D721Med (cell line): Measurements from ENCODE around the gene CAMK2N2.

Experiments used
- DNase-seq: peaks from one replicate; pipeline ENCODE4 v3.0.0; 2011; ENCODE audit warnings: low spot score; ENCODE audit not compliant: insufficient read length
- FAIRE-seq: peaks from 2 replicates; lab custom pipeline; 2011; peaks lifted over from hg19 to GRCh38; lab: Jason Lieb, UNC
- TF ChIP-seq, protein P1 (sequence below): IDR thresholded peaks from 2 replicates; pipeline ENCODE4 v1.5.1; 2012; ENCODE audit warnings: mild to moderate bottlenecking, control low read depth; ENCODE audit not compliant: insufficient read depth; ENCODE audit errors: missing control alignments

Gene CAMK2N2

DNA sequence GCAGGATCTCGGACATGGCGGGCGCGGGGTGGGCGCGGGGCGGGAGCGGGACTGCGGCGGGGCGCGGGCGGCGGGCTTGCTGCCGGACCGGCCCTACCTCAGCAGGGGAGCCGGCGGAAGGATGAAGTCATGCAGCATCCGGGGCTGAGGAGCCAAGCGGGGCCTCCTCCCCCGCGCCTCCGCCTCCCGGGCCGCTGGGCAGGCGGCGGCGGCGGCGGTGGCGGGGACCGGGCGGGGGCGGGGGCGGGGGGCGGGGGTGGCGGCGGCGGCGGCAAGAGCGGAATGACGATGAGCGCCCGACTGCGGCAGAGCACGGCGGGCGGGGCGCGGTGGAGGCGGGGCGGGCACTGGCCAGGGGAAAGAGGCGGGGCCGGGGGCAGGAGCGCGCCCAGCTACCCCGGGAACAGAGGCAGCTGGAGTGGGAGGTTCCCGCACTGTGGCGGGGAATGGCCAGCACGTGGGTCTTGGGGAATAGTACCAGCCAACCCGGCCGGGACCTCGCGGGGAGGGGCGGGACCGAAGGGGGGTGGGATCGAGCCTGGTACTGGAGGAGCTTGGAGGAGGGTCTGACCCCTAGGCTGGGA lies at the start of gene CAMK2N2:
Gene CAMK2N2 (minus strand): TSS at position 284 of the 584 bp plus-strand sequence. CDS start 268 bp downstream, at position 16.
- FAIRE-seq = no peak
- no peak for DNase-seq
- TF ChIP-seq, protein P1, sequence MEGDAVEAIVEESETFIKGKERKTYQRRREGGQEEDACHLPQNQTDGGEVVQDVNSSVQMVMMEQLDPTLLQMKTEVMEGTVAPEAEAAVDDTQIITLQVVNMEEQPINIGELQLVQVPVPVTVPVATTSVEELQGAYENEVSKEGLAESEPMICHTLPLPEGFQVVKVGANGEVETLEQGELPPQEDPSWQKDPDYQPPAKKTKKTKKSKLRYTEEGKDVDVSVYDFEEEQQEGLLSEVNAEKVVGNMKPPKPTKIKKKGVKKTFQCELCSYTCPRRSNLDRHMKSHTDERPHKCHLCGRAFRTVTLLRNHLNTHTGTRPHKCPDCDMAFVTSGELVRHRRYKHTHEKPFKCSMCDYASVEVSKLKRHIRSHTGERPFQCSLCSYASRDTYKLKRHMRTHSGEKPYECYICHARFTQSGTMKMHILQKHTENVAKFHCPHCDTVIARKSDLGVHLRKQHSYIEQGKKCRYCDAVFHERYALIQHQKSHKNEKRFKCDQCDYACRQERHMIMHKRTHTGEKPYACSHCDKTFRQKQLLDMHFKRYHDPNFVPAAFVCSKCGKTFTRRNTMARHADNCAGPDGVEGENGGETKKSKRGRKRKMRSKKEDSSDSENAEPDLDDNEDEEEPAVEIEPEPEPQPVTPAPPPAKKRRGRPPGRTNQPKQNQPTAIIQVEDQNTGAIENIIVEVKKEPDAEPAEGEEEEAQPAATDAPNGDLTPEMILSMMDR = no peak

DNA sequence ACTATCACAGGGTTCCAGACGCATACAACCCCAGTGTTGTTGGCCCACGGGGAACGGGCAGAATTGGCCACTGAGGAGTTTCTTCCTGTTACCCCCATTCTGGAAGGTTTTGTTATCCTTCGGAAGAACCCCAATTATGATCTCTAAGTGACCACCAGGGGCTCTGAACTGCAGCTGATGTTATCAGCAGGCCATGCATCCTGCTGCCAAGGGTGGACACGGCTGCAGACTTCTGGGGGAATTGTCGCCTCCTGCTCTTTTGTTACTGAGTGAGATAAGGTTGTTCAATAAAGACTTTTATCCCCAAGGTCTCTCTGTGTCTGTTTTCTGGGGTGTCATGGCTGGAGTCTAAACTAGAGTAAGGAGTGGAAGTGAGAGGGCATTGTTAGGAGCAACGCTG lies 47.4 kb upstream of the CAMK2N2 start:
- no peak for DNase-seq
- FAIRE-seq = no peak
- TF ChIP-seq, protein P1 = no peak

DNA sequence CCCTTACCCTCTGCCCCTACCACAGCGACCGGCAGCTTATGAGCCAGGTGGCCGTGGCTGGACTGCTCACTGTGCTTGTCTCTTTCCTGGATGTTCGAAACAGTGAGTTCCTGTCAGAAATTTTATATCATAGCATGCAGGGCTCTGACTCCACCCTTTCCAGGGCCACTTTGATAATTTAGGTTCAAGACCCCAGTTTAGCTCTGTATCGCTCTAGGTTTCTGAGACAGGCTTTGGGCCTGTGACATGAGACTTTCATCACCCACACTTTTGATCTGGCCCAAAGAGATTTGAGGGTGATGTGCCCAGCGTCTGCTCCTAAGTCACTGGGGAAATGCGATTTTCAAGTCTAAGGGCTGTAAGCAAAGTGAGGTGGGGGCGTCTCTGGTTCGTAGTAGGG lies 46.6 kb upstream of the CAMK2N2 start:
- FAIRE-seq (no peak), DNase-seq (no peak)
- TF ChIP-seq, protein P1 = no peak

DNA sequence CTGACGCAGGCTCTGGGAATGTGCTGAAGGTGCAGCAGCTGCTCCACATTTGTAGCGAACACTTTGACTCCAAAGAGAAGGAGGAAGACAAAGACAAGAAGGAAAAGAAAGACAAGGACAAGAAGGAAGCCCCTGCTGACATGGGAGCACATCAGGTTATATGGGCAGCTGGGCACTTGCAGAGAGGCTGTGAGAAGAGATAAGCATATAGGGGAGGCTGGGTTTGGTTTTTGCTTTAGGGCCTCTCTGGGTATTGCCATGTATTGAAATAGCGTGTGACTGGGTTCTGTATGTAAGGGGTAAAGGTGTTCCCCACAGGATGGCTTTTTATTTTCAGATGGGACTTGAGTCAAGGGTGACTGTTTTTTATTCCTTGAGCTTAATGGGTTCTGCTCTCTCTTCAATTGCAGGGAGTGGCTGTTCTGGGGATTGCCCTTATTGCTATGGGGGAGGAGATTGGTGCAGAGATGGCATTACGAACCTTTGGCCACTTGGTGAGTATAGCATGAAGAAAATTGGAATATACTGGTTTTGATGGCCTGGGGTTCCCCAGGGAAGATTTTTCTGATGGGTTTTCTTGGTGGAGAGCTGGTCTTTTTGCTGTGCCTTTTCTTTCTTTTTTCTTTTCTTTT lies 45.1 kb upstream of the CAMK2N2 start:
- FAIRE-seq (no peak), DNase-seq (no peak)
- TF ChIP-seq, protein P1 = no peak

DNA sequence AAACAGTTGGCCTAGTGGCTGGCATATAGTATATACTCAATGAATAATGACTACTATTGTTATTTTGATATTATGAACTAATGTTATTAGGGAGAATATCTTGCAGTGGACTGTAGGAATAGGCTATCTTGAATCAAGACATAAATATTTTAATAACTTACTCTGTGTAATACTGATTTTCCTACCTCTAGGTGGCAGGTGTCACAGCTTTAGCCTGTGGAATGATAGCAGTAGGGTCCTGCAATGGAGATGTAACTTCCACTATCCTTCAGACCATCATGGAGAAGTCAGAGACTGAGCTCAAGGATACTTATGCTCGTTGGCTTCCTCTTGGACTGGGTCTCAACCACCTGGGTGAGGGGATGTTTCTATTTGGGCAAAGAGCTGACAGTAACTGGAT lies 44.2 kb upstream of the CAMK2N2 start:
- DNase-seq = no peak
- FAIRE-seq = no peak
- TF ChIP-seq, protein P1 = peak; percentile 25

DNA sequence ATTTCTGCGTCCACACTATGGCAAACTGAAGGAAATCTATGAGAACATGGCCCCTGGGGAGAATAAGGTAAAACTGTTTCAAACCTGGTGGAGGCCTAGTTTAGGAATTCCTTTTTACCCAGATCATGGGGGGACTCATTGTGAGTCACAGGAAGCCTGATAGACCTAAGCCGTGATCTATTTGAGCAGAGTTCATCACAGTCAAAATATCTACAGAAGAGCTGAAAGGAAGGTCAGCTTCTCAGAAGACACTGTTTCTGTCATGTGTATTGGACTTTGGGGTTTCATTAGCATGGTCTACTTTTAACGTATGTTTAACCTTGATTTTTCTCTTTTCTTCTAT lies 39.0 kb upstream of the CAMK2N2 start:
- TF ChIP-seq, protein P1 = no peak
- DNase-seq = no peak
- FAIRE-seq = no peak

DNA sequence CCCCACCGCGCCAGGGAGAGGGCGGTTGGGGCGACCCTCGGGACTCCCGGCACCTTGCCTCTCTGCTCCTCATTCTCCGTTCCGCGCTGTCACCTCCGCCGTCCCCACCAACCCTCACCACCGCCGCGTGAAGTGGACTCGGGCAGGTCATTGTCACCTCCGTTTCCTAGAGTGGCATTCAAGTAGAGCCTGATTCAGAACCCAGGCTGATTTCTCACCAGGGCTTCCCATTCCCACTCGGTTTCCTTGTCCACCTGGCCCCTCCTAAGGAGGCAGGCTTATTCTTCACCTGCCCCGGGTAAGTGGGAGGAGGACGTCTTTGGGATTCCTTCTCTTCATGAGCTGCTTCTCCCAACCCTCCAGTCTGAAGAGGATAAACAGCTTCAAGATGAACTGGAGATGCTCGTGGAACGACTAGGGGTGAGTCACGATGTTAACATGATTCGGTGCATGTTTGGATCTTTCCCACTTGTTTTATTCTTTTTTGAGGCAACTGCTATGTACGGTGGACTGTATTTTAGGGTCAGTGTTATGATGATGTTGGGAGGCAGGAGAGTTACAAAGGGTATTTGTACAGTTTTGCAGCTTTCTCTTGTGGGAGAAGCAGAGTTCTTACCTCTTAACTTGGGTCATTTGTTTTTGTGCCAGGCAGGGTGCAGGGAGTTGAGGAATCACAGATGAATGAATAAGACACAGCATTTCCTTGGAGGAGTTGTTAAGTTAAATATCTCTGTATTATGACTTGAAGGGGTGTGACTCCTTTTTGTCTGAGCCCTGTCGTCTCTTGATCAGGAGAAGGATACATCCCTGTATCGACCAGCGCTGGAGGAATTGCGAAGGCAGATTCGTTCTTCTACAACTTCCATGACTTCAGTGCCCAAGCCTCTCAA lies 38.4 kb upstream of the CAMK2N2 start:
- FAIRE-seq = no peak
- TF ChIP-seq, protein P1 = no peak
- DNase-seq = no peak
